Lung (tissue), 12 donors: ENCODE data around the gene EYS. TPM values are rescaled to one million over a fixed set of nuclear protein-coding genes. Genes with fewer than 3 reads are reported as not detected.

ENCODE experiments used
- ATAC-seq: fragments of 200-7000 bp; cut with Tn5 transposase; one replicate; pipeline ENCODE4 v1.9.1; 2020; ENCODE audit warnings: moderate number of reproducible peaks; ENCODE audit not compliant: insufficient read depth, low FRiP score
- DNase-seq, 3 donors: peaks; one replicate each; pipeline ENCODE4 v3.0.0-alpha.2; 2013 to 2017
- H3K27ac ChIP-seq, 2 donors: one replicate each; pipeline ENCODE4 v1.5.1; 2013; ENCODE audit warnings: mild to moderate bottlenecking in 2 of 2, moderate library complexity in 2 of 2, control low read depth in 1 of 2, inconsistent platforms in 1 of 2, low read depth in 1 of 2, low read length in 1 of 2
- H3K27me3 ChIP-seq, 3 donors: one replicate each; pipeline ENCODE4 v1.5.1; 2013; ENCODE audit warnings: low read length in 2 of 3; ENCODE audit not compliant: control insufficient read depth in 3 of 3, insufficient read depth in 3 of 3
- H3K36me3 ChIP-seq, 4 donors: one replicate each; pipeline ENCODE4 v1.5.1; 2013; ENCODE audit warnings: low read length in 4 of 4, mild to moderate bottlenecking in 1 of 4, moderate library complexity in 1 of 4; ENCODE audit not compliant: control insufficient read depth in 4 of 4, insufficient read depth in 4 of 4
- H3K4me1 ChIP-seq, 5 donors: one replicate each; pipeline ENCODE4 v1.5.1; 2013; ENCODE audit warnings: low read length in 5 of 5, mild to moderate bottlenecking in 2 of 5, moderate library complexity in 1 of 5; ENCODE audit not compliant: control insufficient read depth in 5 of 5, insufficient read depth in 5 of 5
- H3K4me3 ChIP-seq: one replicate; pipeline ENCODE4 v1.5.1; 2013; ENCODE audit warnings: mild to moderate bottlenecking, control low read depth, moderate library complexity
- H3K9ac ChIP-seq, 2 donors: one replicate each; pipeline ENCODE4 v1.5.1; 2013; ENCODE audit warnings: low read length in 2 of 2, control low read depth in 1 of 2; ENCODE audit not compliant: insufficient read depth in 1 of 2
- H3K9me3 ChIP-seq, 4 donors: one replicate each; pipeline ENCODE4 v1.5.1; 2013; ENCODE audit warnings: low read length in 3 of 4, mild to moderate bottlenecking in 1 of 4, moderate library complexity in 1 of 4; ENCODE audit not compliant: control insufficient read depth in 4 of 4, insufficient read depth in 3 of 4
- CTCF ChIP-seq: IDR thresholded peaks from 2 replicates; pipeline ENCODE4 v1.5.1; 2012; ENCODE audit warnings: mild to moderate bottlenecking; ENCODE audit errors: control extremely low read depth, extremely low read depth
- WGBS, 2 donors: extraction: QIAGEN DNeasy Blood & Tissue Kit; methylation state at CpG; one replicate each; pipeline ENCODE4 v1.1.7; 2013; 5-methylcytosine and 5-hydroxymethylcytosine counted together
- polyA plus RNA-seq, 2 donors: library from polyadenylated mRNA; stranded (reverse); fragments of 200-250 nt; gene quantifications; one replicate each; pipeline ENCODE4 v1.2.1, GENCODE V29; 2013
- total RNA-seq, 2 donors: library from RNA; depleted of rRNA in 1 of 2; stranded (reverse); fragments of >200 nt in 1 of 2; gene quantifications; one replicate each; pipeline ENCODE4 v1.2.1, GENCODE V29; 2014 to 2021
- donor health status: control.
- donor health status: control.
- donor health status: Bipolar disorder and iron deficiency.
- donor health status: healthy.
- donor health status: DM: yes; HTN: yes; CAD: no.

The EYS gene
- total and polyA plus RNA-seq, 4 donors = 0.06 to 0.34 (median 0.12) TPM

DNA sequence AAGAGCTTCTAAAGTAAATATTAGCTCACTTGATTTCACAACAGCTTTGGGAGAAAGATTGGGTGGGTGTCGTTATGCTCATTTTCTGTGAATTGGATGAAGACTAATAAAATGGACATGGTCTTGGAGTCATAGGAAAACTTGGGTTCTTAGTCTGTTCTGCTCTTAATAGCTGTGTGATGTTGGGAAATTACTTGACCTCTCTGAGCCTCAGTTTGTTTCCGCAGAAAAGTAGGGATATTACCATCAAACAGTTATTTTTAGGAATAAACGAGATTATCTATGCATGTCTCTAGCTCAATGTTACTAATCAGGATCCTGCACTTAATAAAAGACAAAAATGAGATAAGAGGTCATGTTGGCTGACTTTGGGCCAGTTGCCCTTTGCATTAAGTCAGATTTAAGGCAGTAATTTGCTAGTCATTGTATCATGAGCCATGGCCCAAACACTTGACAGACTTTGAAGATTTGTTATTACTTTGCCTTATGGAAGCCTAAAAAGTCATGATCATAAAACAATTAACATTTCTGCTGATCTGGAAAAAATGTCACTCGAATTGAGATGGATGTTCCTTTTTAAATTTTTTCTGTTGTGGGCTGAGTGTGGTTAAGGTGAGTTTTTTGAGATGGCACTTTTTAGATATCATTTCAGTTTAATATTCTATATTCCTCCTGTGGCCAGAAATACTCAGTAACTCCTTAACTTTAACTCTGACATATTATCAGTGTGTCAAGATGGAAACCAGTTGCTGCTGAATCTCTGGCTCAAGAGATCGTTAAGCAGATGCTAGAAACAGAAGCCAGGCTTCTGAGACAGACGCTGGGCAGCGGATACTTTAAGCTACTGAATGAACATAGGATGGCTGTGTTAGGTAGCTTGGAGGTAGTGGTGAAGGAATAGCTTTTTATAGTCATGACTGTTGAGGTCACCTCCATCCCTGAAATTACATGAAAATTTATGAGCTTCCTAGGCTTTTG, 1779.8 kb downstream of the EYS start:
- Histone ChIP-seq H3K36me3 (no peaks in the 10 kb centered on the region), H3K27me3 (no peaks in the 10 kb centered on the region), H3K9ac (no peak overlapping the region), H3K9me3 (no peaks in the 10 kb centered on the region), H3K4me3 (no peak overlapping the region), H3K4me1 (peaks cover 0 to 25% (median 5%) of the 10 kb centered on the region in 5 donors), H3K27ac (no peak overlapping the region)
- TF ChIP-seq CTCF = no peak
- DNase-seq = peak; percentile 78 to 97 (median 96)
- no peak for ATAC-seq
- WGBS, 2 donors = 66 to 74% methylated on average over 7 of the region's 7 CpGs

GRCh38 chr6:63926258-63926780, 1780.7 kb downstream of the EYS start:
- whole genome bisulfite sequencing, 2 donors = 70 to 81% methylated on average over 1 of the region's 1 CpG

GRCh38 chr6:63923139-63923739, 1783.8 kb downstream of the EYS start:
- Histone ChIP-seq H3K4me3 (no peak overlapping the region), H3K4me1 (peaks cover 0 to 20% (median 10%) of the 10 kb centered on the region in 5 donors), H3K27me3 (peaks cover 0 to 2% (median 0%) of the 10 kb centered on the region in 3 donors), H3K9ac (no peak overlapping the region), H3K27ac (no peak overlapping the region), H3K9me3 (no peaks in the 10 kb centered on the region), H3K36me3 (no peaks in the 10 kb centered on the region)
- ATAC-seq (peak; percentile 78), DNase-seq (peak in 2 of 3 donors; percentile 65 to 78)
- WGBS, 2 donors = 11 to 20% methylated on average over 6 of the region's 6 CpGs
- peak; percentile 41 for TF ChIP-seq CTCF

More at GRCh38 chr6:63926258-63926780, 1780.7 kb downstream of the EYS start:
- Histone ChIP-seq H3K27ac (no peak overlapping the region), H3K4me3 (no peak overlapping the region), H3K9me3 (no peaks in the 10 kb centered on the region), H3K27me3 (no peaks in the 10 kb centered on the region), H3K9ac (no peak overlapping the region), H3K36me3 (no peaks in the 10 kb centered on the region), H3K4me1 (peaks cover 0 to 25% (median 5%) of the 10 kb centered on the region in 5 donors)
- ATAC-seq = no peak
- peak in 1 of 3 donors; percentile 13 for DNase-seq
- no peak for TF ChIP-seq CTCF
